22Rv1 (cell line): ENCODE measurements around the gene MND1.

Source experiments
- H3K27ac ChIP-seq: fragments of 450-650 bp; 2 replicates; pipeline ENCODE4 v1.5.1; 2017
- CTCF ChIP-seq: fragments of 450-650 bp; IDR thresholded peaks from 2 replicates; pipeline ENCODE4 v1.5.1; 2017; ENCODE audit warnings: mild to moderate bottlenecking
- ZFX ChIP-seq: fragments of 450-650 bp; IDR thresholded peaks from 2 replicates; pipeline ENCODE4 v1.6.1; 2017; ENCODE audit warnings: antibody characterized with exemption, borderline replicate concordance

Gene MND1

GRCh38 chr4:153438916-153439756 lies 94.6 kb downstream of the MND1 start:
- TF ChIP-seq CTCF (no peak), ZFX (no peak)
- H3K27ac ChIP-seq = no peak overlapping the region

GRCh38 chr4:153439831-153440230 lies 95.3 kb downstream of the MND1 start:
- no peak overlapping the region for H3K27ac ChIP-seq
- no peak for TF ChIP-seq ZFX
- no peak for TF ChIP-seq CTCF

- TF ChIP-seq ZFX = no peak
- TF ChIP-seq CTCF = no peak
- H3K27ac ChIP-seq = no peak overlapping the region
These were observed 96.0 kb downstream of the MND1 start for GRCh38 chr4:153440475-153440874.

- no peak overlapping the region for H3K27ac ChIP-seq
- TF ChIP-seq CTCF (no peak), ZFX (no peak)
These were observed 102.9 kb downstream of the MND1 start for GRCh38 chr4:153447175-153447905.

GRCh38 chr4:153448003-153448731 lies 103.7 kb downstream of the MND1 start:
- no peak overlapping the region for H3K27ac ChIP-seq
- no peak for TF ChIP-seq ZFX
- TF ChIP-seq CTCF = no peak

- H3K27ac ChIP-seq = no peak overlapping the region
- TF ChIP-seq CTCF = no peak
- TF ChIP-seq ZFX = no peak
These were observed 104.8 kb downstream of the MND1 start for GRCh38 chr4:153449338-153449737.
